ENCODE measurements around the gene CBL.

- no peak for TF ChIP-seq EZH2phosphoT487 (IDR thresholded peaks at IDR 0.05; ENCODE audit: borderline replicate concordance, low read depth)
- TF ChIP-seq RCOR1 (IDR thresholded peaks at IDR 0.05; ENCODE audit: low read length): no peak
- TF ChIP-seq, protein P1, sequence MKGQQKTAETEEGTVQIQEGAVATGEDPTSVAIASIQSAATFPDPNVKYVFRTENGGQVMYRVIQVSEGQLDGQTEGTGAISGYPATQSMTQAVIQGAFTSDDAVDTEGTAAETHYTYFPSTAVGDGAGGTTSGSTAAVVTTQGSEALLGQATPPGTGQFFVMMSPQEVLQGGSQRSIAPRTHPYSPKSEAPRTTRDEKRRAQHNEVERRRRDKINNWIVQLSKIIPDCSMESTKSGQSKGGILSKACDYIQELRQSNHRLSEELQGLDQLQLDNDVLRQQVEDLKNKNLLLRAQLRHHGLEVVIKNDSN (IDR thresholded peaks at IDR 0.05; ENCODE audit: borderline replicate concordance, low read depth): no peak
- TF ChIP-seq TAF1 (IDR thresholded peaks at IDR 0.05; ENCODE audit: borderline replicate concordance, low read depth, low read length): no peak
- no peak for TF ChIP-seq EP300 (IDR thresholded peaks at IDR 0.05; ENCODE audit: borderline replicate concordance in 1 of 2, low read depth in 1 of 2, low read length in 1 of 2)
- no peak for TF ChIP-seq CTCF (IDR thresholded peaks at IDR 0.05)
These were observed 3.6 kb upstream of the CBL start for GRCh38 chr11:119202554-119202953.
